HG02884 (cell line): ENCODE results near the gene TMEM131L.
A peak's percentile ranks its signal among the peaks of the same experiment; 100 is the strongest.
"Not testable (repeated sequence)": the region's sequence is repeated elsewhere in the genome, so short reads cannot be mapped to it uniquely, and the experiment has no call there.

Experiments
- ATAC-seq: cut with Tn5 transposase; IDR thresholded peaks from one replicate; pipeline ENCODE4 v1.9.1; 2021; ENCODE audit warnings: mild to moderate bottlenecking, moderate library complexity; ENCODE audit not compliant: unreplicated experiment

Gene TMEM131L

GRCh38 chr4:153447175-153447905, 18.8 kb upstream of the TMEM131L start:
- no peak for ATAC-seq

- ATAC-seq, result no peak
These were observed 18.0 kb upstream of the TMEM131L start for GRCh38 chr4:153448003-153448731.

- no peak for ATAC-seq
These were observed 16.8 kb upstream of the TMEM131L start for GRCh38 chr4:153449338-153449737.

- ATAC-seq, result no peak
These were observed 15.6 kb upstream of the TMEM131L start for GRCh38 chr4:153450544-153450917.

GRCh38 chr4:153451145-153451544, 15.0 kb upstream of the TMEM131L start:
- not testable (repeated sequence) for ATAC-seq

- ATAC-seq, result no peak
These were observed 14.1 kb upstream of the TMEM131L start for GRCh38 chr4:153451911-153452657.

- no peak for ATAC-seq
These were observed 13.3 kb upstream of the TMEM131L start for GRCh38 chr4:153452658-153453378.

- no peak for ATAC-seq
These were observed 12.8 kb upstream of the TMEM131L start for GRCh38 chr4:153453402-153453801.

- no peak for ATAC-seq
These were observed 7.2 kb upstream of the TMEM131L start for GRCh38 chr4:153458969-153459368.

GRCh38 chr4:153461549-153461948, 4.6 kb upstream of the TMEM131L start:
- not testable (repeated sequence) for ATAC-seq

GRCh38 chr4:153464068-153464467, 2.1 kb upstream of the TMEM131L start:
- no peak for ATAC-seq

GRCh38 chr4:153465140-153465539, 1.0 kb upstream of the TMEM131L start:
- ATAC-seq, result no peak

GRCh38 chr4:153465615-153466080, 512 bp upstream of the TMEM131L start:
- peak; percentile 1 for ATAC-seq

GRCh38 chr4:153466949-153467896, 1.1 kb downstream of the TMEM131L start:
- peak; percentile 49 for ATAC-seq

- no peak for ATAC-seq
These were observed 1.7 kb downstream of the TMEM131L start for GRCh38 chr4:153467897-153468262.

- ATAC-seq, result peak; percentile 17
These were observed 2.4 kb downstream of the TMEM131L start for GRCh38 chr4:153468587-153468986.

GRCh38 chr4:153469031-153469430, 2.9 kb downstream of the TMEM131L start:
- no peak for ATAC-seq

GRCh38 chr4:153471071-153471697, 5.0 kb downstream of the TMEM131L start:
- ATAC-seq, result not testable (repeated sequence)

- ATAC-seq, result peak; percentile 15
These were observed 5.5 kb downstream of the TMEM131L start for GRCh38 chr4:153471698-153472093.
